HG03457 (cell line): ENCODE data around the gene AHR.

Experiments used
- ATAC-seq: cut with Tn5 transposase; IDR thresholded peaks from one replicate; pipeline ENCODE4 v1.9.1; 2021; ENCODE audit warnings: moderate number of reproducible peaks; ENCODE audit not compliant: unreplicated experiment

AHR gene

DNA sequence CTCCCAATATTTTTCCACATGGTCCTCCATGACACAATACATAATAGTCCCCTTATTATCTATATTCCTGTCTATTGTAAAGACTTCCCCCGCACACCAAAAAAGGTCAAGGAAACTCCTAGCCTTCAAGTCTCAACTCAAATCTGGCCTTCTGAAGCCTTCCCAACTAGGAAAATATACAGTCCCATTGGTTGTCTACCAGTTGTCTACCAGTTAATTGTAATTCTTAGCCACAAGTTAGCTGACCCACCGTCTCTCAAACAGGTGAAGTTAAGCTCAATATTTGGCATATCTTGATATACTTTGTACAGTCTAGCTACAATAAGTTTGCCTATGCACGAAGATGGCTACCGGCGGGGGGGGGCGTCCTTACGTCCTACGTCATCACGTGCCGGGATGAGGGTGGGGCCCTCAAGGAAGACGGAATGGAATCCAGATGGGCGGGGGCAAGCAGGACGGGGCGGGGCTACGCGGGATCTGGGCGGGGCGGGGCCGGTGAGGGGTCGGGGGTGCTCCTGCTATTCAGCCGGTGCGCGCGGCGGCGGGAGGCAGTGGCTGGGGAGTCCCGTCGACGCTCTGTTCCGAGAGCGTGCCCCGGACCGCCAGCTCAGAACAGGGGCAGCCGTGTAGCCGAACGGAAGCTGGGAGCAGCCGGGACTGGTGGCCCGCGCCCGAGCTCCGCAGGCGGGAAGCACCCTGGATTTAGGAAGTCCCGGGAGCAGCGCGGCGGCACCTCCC, at the start of gene AHR:
AHR (plus strand) TSS at position 551 of the 738 bp plus-strand sequence. CDS start 613 bp downstream, outside the sequence.
- peak; percentile 49 for ATAC-seq

DNA sequence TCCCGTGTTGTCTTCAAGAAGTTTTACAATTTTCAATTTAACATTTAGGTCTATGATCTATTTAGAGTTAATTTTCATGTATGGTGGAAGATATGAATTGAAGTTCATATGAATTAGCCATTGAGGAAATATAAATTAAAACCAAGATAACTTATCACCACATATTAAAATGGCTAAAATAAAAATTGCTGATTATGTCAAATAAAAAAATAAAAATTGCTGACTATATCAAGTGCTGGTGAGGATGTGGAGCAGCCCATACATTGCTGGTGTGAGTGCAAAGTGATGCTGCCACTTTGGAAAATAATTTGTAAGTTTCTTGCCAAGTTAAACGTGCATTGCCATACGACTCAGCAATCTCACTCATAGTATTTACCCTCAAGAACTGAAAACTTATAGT, 44.6 kb upstream of the AHR start:
- ATAC-seq = no peak

DNA sequence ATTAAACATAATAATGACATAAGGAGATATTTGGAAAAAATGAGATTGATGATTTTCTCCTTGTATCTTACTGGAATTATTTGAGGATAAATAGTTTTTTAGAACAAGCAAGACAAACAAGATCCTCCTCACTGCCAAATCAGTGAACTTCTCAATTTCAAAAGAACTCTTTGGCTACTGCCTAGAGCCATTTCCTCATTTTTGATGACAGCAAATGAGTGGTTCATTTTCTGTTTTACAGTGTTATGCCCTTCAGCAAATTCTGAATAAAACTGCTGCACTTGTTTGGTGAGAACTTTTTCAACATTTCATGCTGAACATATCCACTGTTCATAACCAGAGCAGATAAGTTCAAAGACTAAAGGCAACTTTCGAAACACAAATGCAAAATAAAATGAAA, 42.5 kb upstream of the AHR start:
- no peak for ATAC-seq

DNA sequence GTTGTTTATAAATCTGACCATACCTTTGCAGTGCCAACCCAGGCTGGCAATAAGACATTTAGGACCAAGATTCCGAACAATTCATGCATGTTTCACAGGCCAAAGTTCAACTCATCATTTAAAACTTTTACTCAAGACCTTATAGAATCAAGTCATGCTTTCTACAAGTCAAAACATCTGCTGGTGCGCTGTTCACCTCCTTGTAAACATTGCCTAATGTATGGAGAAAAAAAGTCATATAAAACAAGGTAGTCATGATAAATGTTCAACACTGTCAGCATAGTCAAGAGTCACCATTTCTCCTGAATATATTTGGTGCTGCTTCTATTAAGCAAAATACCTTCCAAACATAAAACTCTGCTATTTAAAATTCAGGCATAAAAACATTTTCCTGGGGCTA, 42.1 kb upstream of the AHR start:
- no peak for ATAC-seq

DNA sequence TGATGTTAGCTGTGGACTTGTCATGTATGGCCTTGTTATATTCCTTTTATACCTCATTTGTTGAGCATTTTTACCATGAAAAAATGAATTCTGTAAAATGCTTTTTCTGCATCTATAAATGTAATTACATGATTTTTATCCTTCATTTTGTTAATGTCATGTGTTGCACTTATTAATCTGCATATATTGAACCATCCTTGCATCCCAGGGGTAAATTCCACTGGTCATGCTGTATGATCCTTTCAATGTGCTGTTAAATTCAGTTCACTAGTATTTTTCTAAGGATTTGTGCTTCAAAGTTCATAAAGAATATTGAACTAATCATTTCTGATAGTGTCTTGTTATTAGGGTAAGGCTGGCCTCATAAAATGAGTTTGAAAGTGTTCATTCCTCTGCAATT, 31.9 kb upstream of the AHR start:
- ATAC-seq = no peak

DNA sequence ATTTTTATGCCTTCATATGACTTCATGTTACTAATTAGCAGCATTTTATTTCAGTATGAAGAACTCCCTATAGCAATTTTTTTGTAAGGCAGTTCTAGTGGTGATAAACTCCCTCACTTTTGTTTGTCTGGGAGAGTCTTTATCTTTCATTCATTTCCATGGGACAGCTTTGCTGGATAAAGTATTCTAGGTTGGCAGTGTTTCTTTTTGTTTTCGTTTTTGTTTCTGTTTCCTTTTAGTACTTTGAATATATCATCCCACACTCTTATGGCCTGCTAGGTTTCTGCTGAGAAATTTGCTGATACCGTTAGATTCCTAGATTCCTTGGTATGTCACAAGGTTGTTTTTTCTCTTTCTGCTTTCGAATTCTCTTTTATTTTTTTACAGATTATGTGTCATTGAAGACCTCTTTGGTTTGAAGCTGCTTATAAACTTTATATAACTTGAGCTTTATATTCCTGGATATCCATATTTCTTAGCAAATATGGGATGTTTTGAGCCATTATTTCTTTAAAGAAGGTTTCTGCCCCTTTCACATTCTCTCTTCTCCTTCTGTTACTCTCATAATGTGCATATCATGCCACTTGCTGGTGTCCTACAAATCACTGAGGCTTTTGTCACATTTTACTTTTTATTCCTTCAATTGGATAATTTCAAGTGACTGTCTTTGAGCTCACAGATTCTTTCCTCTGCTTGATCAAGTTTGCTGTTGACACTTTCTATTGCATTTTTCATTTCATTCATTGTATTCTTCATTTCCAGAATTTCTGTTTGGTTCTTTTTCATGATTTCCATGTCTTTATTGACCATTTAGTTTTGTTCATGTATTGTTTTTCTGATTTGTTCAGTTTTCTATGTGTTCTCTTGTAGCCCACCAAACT, 28.9 kb upstream of the AHR start:
- ATAC-seq = no peak

DNA sequence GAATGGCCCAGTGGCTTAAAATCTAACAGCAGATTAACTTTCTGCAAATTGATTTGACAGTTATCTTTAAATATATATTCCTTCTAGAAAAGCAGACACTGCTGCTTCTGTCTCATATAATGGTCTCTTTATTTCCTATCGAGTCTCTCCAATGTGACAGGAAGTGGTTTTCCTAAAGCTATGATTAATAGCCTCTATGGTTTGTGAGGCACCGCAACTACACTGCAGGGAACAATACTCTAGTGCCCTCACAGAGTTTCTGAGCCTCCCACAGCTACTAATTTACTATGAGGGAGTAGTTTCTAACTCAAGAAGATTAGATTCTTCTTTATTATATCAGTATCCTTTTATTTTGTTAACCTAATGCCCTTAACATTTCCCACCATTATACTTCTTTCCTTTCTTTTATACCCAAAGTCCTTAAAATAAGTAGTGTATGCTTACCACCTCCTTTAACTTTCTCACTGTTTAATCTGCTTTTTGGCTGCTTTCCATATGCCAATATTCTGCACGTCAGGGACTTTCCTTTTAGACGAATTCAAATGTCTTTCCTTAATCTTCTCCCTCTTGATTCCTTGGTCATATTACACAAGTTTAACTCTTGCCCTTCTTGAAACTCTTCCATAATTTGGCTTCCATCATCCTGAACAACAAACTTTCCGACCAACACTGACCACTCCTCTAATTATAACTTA, 23.8 kb upstream of the AHR start:
- ATAC-seq = no peak

DNA sequence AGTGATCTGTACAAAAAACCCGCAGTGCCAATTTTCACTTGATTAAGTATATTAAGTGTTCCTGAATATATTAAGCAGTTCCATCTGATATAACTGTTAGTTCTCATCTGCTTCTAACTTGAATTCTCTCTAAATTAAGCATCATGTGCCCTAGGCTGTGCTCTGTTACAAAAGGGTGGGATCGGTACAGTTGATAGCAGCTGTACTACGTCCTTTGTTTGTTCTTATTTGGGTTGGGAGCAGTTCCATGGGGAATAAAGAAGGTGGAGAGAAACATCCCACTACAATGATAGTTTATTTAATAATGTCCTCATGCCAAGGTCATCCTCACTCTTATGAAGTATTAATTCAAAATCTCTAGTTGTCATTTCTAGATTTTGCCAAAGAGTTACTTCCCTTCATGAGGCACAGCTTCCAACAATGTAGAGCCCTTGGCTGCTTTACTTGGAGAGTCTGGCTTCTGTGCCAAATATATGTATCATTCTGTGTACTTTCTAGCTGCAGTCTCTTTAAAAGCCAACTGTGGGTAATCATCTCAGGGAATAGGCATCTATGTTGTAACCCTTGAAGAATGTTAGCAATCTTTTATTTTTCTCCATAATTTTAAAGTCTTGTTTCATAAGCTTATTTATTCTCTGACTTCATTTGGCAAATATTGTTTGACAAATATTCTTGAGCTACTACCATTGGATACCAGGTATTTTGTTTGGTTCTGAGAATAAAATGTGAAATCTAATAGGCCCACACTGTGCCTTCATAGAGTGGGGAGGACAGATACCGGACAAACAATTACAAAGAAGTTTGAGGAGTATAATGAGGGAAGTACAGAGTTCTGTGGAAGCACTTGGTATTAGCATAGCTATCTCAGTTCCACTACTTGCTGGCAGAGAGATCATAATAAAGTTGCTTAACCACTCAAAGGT, 22.4 kb upstream of the AHR start:
- no peak for ATAC-seq

DNA sequence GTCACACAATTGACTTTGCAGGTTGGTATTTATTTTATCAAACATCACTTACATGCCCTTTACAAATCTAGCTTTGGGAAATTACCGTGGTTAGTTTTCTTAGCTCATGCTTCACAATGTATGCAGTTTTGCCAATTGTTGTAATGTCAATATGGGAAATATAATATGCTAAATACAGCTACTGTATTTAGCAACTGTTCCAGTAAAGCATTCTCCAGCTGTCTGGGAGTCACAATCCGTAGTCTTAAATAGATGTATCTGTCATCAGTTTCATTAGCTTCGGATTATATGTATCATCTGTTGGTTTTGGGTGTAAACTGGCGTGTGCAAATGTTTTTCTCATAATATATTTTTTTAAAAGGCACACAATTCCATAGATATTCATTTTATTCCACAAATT, 19.4 kb upstream of the AHR start:
- no peak for ATAC-seq

DNA sequence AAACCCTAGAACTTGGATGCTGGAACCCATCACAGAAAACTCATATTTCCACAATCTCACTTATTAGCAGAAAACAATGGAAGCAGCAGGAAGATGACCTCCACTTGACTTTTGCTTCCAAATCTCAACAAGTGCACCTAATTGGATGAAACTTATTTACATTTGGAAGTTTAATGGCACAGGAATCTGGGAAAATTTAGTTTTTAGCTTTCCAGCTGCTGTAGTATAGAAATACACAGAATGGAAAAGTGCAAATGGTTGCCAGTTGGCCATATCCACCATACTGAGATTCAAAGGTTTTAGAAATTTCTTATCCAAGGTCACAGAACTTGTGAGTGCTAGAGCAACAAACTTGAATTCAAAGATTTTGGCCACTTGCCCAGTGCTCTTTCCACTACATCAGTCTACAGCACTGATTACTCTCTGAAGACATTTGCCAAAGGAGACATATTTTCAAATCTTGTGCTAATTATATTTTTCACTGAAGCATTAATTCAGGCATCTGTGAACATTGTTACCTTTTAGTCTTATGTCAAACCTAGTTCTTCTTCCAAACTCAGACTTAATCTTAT, 9.3 kb upstream of the AHR start:
- no peak for ATAC-seq

DNA sequence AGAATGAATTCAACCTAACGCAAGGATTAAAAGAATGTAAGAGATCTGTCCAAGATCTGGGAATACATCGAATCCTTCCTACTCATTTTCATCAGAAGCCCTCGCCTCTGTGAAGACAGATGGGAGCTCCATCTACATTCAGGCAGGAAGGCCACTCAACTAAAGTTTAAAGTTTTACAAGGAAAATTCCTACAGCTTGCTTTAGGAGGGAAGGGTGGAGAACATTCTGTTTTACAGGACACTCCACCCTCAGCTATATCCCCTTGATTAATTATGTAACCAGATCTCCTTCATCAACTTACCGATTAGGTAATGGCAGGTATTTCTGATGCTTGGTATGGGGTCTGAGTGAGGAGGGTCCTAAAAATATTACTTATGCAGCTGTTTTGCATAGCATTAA, 5.6 kb upstream of the AHR start:
- no peak for ATAC-seq

DNA sequence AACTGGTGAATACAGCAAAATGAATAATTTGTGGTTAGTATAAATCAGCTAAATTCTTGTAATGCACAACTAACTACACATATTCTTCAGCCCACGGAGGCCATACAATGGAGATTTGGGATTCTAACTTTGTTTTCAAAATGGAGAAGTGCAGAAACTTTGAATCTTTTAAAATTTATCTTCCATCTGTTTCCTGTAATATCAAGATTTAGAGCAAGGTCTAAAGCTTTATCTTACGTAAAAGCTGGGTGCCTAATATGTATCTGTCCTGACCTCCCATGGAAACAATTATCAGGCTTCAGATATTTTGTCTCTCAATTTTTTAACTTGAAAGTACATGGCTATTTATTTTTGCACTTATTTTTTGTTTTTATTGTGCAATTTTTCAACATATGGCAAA, 5.0 kb upstream of the AHR start:
- ATAC-seq = no peak

DNA sequence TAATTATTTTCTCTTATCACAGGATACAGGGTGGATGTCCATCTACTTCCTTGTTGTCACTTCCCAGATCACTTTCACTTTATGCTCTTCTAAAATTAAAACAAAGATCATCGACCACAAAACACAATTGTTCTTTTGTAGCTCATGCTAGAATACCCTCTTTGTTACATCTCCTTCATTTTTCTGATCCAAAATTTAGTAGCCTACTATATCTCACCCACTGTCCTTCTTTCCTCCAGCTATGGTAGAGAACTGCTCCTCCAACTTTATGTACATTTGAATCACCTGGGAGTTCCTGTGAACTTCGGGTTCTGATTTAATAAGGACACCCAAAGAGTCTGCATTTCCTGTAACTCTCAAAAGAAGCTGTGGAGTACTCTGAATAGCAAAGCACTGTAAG, 1.2 kb upstream of the AHR start:
- ATAC-seq = no peak

DNA sequence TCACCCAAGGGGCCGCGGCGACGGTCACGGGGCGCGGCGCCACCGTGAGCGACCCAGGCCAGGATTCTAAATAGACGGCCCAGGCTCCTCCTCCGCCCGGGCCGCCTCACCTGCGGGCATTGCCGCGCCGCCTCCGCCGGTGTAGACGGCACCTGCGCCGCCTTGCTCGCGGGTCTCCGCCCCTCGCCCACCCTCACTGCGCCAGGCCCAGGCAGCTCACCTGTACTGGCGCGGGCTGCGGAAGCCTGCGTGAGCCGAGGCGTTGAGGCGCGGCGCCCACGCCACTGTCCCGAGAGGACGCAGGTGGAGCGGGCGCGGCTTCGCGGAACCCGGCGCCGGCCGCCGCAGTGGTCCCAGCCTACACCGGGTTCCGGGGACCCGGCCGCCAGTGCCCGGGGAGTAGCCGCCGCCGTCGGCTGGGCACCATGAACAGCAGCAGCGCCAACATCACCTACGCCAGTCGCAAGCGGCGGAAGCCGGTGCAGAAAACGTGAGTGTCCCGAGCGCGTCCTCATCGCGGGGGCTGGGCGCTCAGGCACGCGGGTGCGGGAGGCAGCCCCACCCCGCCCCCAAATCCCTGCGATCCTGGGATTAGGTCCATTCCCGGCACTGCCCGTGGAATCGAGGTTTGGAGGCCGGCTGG, 509 bp downstream of the AHR start:
- ATAC-seq = peak; percentile 27

DNA sequence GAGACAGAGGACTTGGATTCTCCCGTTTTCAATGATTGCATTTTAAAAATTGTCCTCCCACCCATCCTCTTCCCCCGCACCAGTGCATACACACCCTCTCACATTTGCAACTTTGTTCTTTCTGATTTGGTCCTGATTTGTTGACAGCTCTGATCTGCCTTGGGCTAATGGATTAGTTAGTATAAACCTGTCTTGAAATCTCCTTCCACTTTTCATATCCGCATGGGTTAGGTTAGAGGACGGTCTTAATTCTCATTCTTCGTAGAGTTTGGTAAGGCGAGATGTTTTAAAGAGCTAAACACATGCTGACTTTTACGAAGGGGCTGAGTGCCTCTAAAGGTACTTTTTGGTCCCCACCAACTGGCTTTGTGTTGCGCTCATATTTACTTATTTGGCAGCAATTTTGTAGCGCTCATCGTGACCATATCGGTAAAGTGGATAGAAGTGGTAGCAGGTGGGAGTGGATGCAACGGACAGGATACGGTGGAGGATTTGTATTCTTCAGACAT, 1.1 kb downstream of the AHR start:
- ATAC-seq = no peak

DNA sequence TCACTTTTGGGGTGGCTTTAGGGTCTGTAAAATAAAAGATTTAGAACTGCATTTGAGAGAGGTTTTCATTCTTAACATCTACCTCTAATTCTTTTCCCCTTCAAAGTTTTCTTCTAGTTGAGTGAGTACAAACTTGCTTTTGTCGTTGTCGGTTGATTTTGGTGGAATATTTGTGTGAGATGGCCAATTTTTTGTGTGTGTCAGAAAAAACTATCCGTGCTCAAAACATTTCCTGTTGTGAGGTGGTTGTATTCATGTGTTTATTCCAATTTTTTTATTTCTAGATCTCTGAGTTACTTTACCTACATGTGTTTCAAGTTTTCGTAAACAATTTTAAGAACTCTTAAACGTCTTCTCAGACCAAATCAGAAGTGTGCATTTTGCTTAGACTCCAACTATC, 1.6 kb downstream of the AHR start:
- ATAC-seq = no peak

DNA sequence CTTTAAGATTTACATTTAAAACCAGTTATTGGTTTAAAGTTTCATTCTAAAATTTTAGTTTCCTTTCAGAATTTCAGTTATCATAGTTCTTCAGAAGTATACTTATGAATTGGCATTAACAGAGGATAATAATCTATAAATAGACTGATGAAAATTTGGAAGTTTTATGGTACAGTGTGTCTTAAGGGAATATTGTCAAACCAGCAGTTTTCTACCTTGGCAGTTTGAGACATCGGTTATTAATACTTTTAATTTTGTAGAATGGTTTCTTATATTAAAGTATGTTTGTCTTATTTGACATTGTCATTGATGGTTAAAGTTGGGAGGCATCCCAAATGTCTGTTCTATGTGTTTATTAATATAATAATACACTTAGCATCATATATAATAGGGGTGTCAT, 2.0 kb downstream of the AHR start:
- no peak for ATAC-seq

DNA sequence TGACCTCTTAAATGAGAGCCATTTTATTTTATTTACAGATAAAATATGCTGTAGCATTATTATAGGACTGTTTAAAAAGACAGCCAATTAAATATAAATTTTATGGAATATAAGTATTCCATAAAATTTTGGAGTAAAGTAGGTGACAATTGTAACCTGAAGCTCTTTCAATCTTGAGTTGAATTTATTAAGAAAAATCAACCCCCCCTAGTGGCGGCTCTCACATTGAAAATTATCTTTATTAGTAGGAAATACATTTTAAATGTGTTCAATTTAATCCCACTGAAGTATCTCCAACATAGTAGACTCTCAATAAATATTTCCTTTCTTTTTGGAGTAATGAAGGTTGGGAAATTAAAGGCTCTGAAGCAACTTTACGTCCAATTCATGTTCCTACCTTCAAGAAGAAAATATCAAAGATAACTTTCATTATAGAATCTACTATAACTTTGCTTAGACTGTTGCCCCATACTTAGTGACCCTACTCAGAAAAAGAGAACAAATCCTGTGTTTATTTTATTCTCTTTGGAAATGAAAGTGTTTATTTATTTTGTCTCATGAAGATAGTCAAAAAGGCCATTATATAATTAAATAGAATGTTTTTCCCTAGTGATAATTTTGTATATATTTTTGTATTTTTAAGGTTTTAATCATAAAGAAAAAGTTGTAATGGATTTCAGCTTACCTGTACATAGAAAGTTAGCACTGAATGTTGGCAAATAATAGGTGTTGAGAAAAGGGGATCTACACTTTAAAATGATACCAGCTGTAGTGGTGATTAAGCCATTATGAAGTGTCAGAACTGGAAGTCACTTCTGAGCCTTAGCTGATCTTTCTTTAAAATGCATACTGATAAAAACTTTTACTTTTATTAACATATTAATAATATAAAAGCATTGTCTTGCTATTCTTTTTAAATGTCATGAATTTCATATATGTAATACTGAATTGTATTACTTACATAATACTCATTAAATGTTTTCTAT, 3.3 kb downstream of the AHR start:
- no peak for ATAC-seq
